T-helper 1 cell treated with Interleukin-12 subunit alpha and Interleukin-12 subunit beta and Interleukin-4 antibody, amounts not matched to agents 30 ng/mL and 1 ng/mL, for 36 hours (primary cell): ENCODE results near the gene RPS24. TPM values are rescaled to one million over a fixed set of nuclear protein-coding genes. Genes with fewer than 3 reads are reported as not detected.
"Not testable (repeated sequence)": the region's sequence is repeated elsewhere in the genome, so short reads cannot be mapped to it uniquely, and the experiment has no call there.

Experiments used
- intact Hi-C: fragments of 100-400 bp; cut with micrococcal nuclease; formaldehyde crosslinking; loops from one replicate; pipeline ENCODE4 v1.15.1; 2024
- total RNA-seq: library from RNA; stranded (reverse); gene quantifications from 2 replicates; pipeline ENCODE4 v1.2.3, GENCODE V29; 2022

RPS24 gene
- total RNA-seq, 1 donor from 2014 or later = 1,303 TPM

- intact Hi-C loops = loop anchor here (1.0 to 10.0 kb wide), 10 partner anchors 14 to 1300 kb away; partner anchors contain the start of genes PPIF and RPS24
These were observed 13.7 kb downstream of the RPS24 start for GRCh38 chr10:78047314-78047891.

- intact Hi-C loops = loop anchor here (5.0 to 10.0 kb wide), 2 partner anchors 145 to 1297 kb away; partner anchors contain the start of gene PPIF
These were observed 16.2 kb downstream of the RPS24 start for GRCh38 chr10:78049851-78050250.

GRCh38 chr10:78053211-78053868, 19.7 kb downstream of the RPS24 start:
- intact Hi-C loops = no loop called here

- intact Hi-C loops = no loop called here
These were observed 24.9 kb downstream of the RPS24 start for GRCh38 chr10:78058562-78058961.

- intact Hi-C loops = no loop called here
These were observed 26.4 kb downstream of the RPS24 start for GRCh38 chr10:78059906-78060702.

- intact Hi-C loops = no loop called here
These were observed 28.6 kb downstream of the RPS24 start for GRCh38 chr10:78062296-78062695.

- intact Hi-C loops = no loop called here
These were observed 29.6 kb downstream of the RPS24 start for GRCh38 chr10:78063236-78063635.

GRCh38 chr10:78064919-78065318, 31.3 kb downstream of the RPS24 start:
- intact Hi-C loops = not testable (repeated sequence)

GRCh38 chr10:78065611-78066010, 31.9 kb downstream of the RPS24 start:
- intact Hi-C loops = no loop called here

- intact Hi-C loops = no loop called here
These were observed 32.3 kb downstream of the RPS24 start for GRCh38 chr10:78066012-78066411.

GRCh38 chr10:78066728-78067430, 33.2 kb downstream of the RPS24 start:
- intact Hi-C loops = no loop called here

- intact Hi-C loops = no loop called here
These were observed 35.5 kb downstream of the RPS24 start for GRCh38 chr10:78069151-78069550.

- intact Hi-C loops = not testable (repeated sequence)
These were observed 36.4 kb downstream of the RPS24 start for GRCh38 chr10:78070064-78070463.

- intact Hi-C loops = no loop called here
These were observed 37.1 kb downstream of the RPS24 start for GRCh38 chr10:78070726-78071125.

GRCh38 chr10:78071140-78071856, 37.6 kb downstream of the RPS24 start:
- intact Hi-C loops = no loop called here

- intact Hi-C loops = no loop called here
These were observed 38.2 kb downstream of the RPS24 start for GRCh38 chr10:78071857-78072179.

GRCh38 chr10:78072504-78072903, 38.8 kb downstream of the RPS24 start:
- intact Hi-C loops = no loop called here

GRCh38 chr10:78075806-78076205, 42.1 kb downstream of the RPS24 start:
- intact Hi-C loops = not testable (repeated sequence)

- intact Hi-C loops = no loop called here
These were observed 45.1 kb downstream of the RPS24 start for GRCh38 chr10:78078539-78079330.

- intact Hi-C loops = no loop called here
These were observed 45.7 kb downstream of the RPS24 start for GRCh38 chr10:78079411-78079810.
